K562 (cell line): Measurements from ENCODE around the gene IGIP. TPM values are rescaled to one million over a fixed set of nuclear protein-coding genes. Genes with fewer than 3 reads are reported as not detected.

Source experiments
- ATAC-seq: fragments of 200-7000 bp; cut with Tn5 transposase; 3 replicates; pipeline ENCODE4 v1.9.1; 2020; ENCODE audit warnings: moderate library complexity
- BruUV-seq: library from RNA; stranded (reverse); fragments of 400-500 nt; replicated peaks from 2 replicates; lab custom pipeline; 2021; lab: Mats Ljungman, UMichigan
- CTCF ChIA-PET: fragments of 300-600 bp; formaldehyde crosslinking; extraction: SDS; loops from one replicate; lab custom pipeline; 2021; ENCODE audit warnings: low intra/inter-chr PET ratio; lab: Yijun Ruan, JAX
- POLR2A ChIA-PET: fragments of 300-600, 350-650 bp; sonication (Branson Sonifier 250); formaldehyde crosslinking; extraction: SDS; loops from one replicate; lab custom pipeline; 2021; ENCODE audit warnings: antibody characterized with exemption, inconsistent platforms; lab: Yijun Ruan, JAX
- DNase-seq, 4 experiments: peaks; one replicate each; pipeline versions ENCODE4 v3.0.0 to v3.0.0-alpha.2; 2011 to 2018; ENCODE audit warnings: low spot score in 3 of 4, mixed read lengths in 3 of 4; ENCODE audit errors: extremely low read depth in 1 of 4
- FAIRE-seq: peaks from 2 replicates; lab custom pipeline; 2011; peaks lifted over from hg19 to GRCh38; lab: Jason Lieb, UNC
- H2AFZ ChIP-seq: 2 replicates; pipeline ENCODE4 v1.6.0; 2011; ENCODE audit warnings: low read depth, low read length, control low read depth, inconsistent platforms
- H3K27ac ChIP-seq: fragments of 200-600 bp; 3 replicates; pipeline ENCODE4 v1.8.0; 2011; ENCODE audit warnings: low read depth, mild to moderate bottlenecking, control low read depth, inconsistent platforms, low read length, moderate library complexity, mixed read lengths; ENCODE audit errors: extremely low read depth
- H3K27me3 ChIP-seq, 2 experiments: fragments of 300-600 bp in 1 of 2; 2 replicates in 1 of 2; 3 replicates in 1 of 2; pipeline versions ENCODE4 v1.6.0 to v1.8.0; 2011; ENCODE audit warnings: inconsistent platforms in 2 of 2, low read length in 2 of 2, mild to moderate bottlenecking in 1 of 2, mixed read lengths in 1 of 2, moderate library complexity in 1 of 2; ENCODE audit not compliant: control insufficient read depth in 2 of 2, insufficient read depth in 2 of 2
- H3K36me3 ChIP-seq: fragments of 300-600 bp; 3 replicates; pipeline ENCODE4 v1.8.0; 2011; ENCODE audit warnings: mild to moderate bottlenecking, low read length, inconsistent platforms; ENCODE audit not compliant: control insufficient read depth, insufficient read depth
- H3K4me1 ChIP-seq, 2 experiments: fragments of 200-600 bp in 1 of 2; replicated peaks in 1 of 2; 2 replicates in 1 of 2; 3 replicates in 1 of 2; pipeline versions ENCODE4 v1.5.1 to v1.8.0; 2011; ENCODE audit warnings: inconsistent platforms in 2 of 2, low read length in 2 of 2, mild to moderate bottlenecking in 1 of 2, mixed read lengths in 1 of 2, moderate library complexity in 1 of 2; ENCODE audit not compliant: control insufficient read depth in 2 of 2, insufficient read depth in 2 of 2
- H3K4me2 ChIP-seq: 2 replicates; pipeline ENCODE4 v1.6.1; 2011; ENCODE audit warnings: low read length, control low read depth, inconsistent platforms, mixed read lengths; ENCODE audit not compliant: insufficient read depth
- H3K4me3 ChIP-seq: fragments of 200-600 bp; sonication (generic), shearing (Covaris generic); 2 replicates; pipeline ENCODE4 v1.5.1; 2016; ENCODE audit warnings: control low read depth, inconsistent platforms
- H3K79me2 ChIP-seq: fragments of 200-600 bp; 3 replicates; pipeline ENCODE4 v1.8.0; 2011; ENCODE audit warnings: low read length, inconsistent platforms; ENCODE audit not compliant: control insufficient read depth, insufficient read depth
- H3K9ac ChIP-seq, 2 experiments: 2 replicates each; pipeline versions ENCODE4 v1.6.0 to v1.6.1; 2011; ENCODE audit warnings: low read depth in 2 of 2, low read length in 2 of 2, control low read depth in 1 of 2, inconsistent platforms in 1 of 2, mild to moderate bottlenecking in 1 of 2, mixed read lengths in 1 of 2; ENCODE audit not compliant: insufficient read depth in 1 of 2
- H3K9me1 ChIP-seq: one replicate; pipeline ENCODE4 v1.6.0; 2011; ENCODE audit warnings: inconsistent platforms, mild to moderate bottlenecking, low read length, moderate library complexity; ENCODE audit not compliant: control insufficient read depth, insufficient read depth
- H3K9me3 ChIP-seq: replicated peaks from 2 replicates; pipeline ENCODE4 v1.5.1; 2011; ENCODE audit warnings: low read depth, low read length, inconsistent platforms; ENCODE audit not compliant: control insufficient read depth, insufficient read depth
- H4K20me1 ChIP-seq: replicated peaks from 2 replicates; pipeline ENCODE4 v1.6.1; 2011; ENCODE audit warnings: low read length, inconsistent platforms, mixed read lengths; ENCODE audit not compliant: control insufficient read depth, insufficient read depth
- HDAC2 ChIP-seq: fragments of 450-650 bp; IDR thresholded peaks from 2 replicates; pipeline ENCODE4 v1.6.1; 2016; ENCODE audit warnings: mild to moderate bottlenecking
- MED1 ChIP-seq: sonication (generic); formaldehyde crosslinking; IDR thresholded peaks from 2 replicates; pipeline ENCODE4 v1.8.1; 2023; ENCODE audit warnings: missing genetic modification reagents, borderline replicate concordance
- NR4A1 ChIP-seq, 2 experiments: fragments of 250-450 bp in 1 of 2; fragments of 450-650 bp in 1 of 2; sonication (Bioruptor Pico) in 1 of 2; IDR thresholded peaks; 2 replicates each; pipeline versions ENCODE4 v1.4.0 to v1.6.1; 2016 to 2020; ENCODE audit warnings: mild to moderate bottlenecking in 2 of 2, missing compliant biosample characterization in 1 of 2, missing genetic modification characterization in 1 of 2, moderate library complexity in 1 of 2
- SAFB ChIP-seq: fragments of 200-400 bp; formaldehyde crosslinking; IDR thresholded peaks from 2 replicates; pipeline ENCODE4 v1.6.1; 2017; ENCODE audit warnings: low read depth, low read length, borderline replicate concordance
- SPI1 ChIP-seq: IDR thresholded peaks from 2 replicates; pipeline ENCODE4 v1.6.1; 2011; ENCODE audit warnings: low read depth, low read length, control low read depth, borderline replicate concordance
- STAG1 ChIP-seq: sonication (generic); formaldehyde crosslinking; IDR thresholded peaks from 2 replicates; pipeline ENCODE4 v1.5.0; 2020; ENCODE audit warnings: missing genetic modification reagents, borderline replicate concordance
- THAP7 ChIP-seq: fragments of 250-450 bp; sonication (Bioruptor Pico); IDR thresholded peaks from 2 replicates; pipeline ENCODE4 v1.5.0; 2021
- ZNF740 ChIP-seq, 3 experiments: fragments of 200-800 bp in 1 of 3; sonication (Bioruptor generic) in 1 of 3; sonication (generic) in 1 of 3; formaldehyde crosslinking in 1 of 3; IDR thresholded peaks; 2 replicates each; pipeline versions ENCODE4 v1.6.1 to v1.8.0; 2016 to 2022; ENCODE audit warnings: mild to moderate bottlenecking in 2 of 3, missing compliant biosample characterization in 2 of 3, missing genetic modification characterization in 2 of 3, missing genetic modification reagents in 1 of 3
- WGBS: fragments of 100-300 bp; shearing (Covaris generic); methylation state at CpG from one replicate; pipeline ENCODE4 v1.1.6; 2016; ENCODE audit warnings: low coverage, mixed read lengths; ENCODE audit not compliant: insufficient coverage; ENCODE audit errors: missing lambda C conversion rate; 5-methylcytosine and 5-hydroxymethylcytosine counted together
- in situ Hi-C: fragments of 300-500 bp; cut with MboI; formaldehyde crosslinking; loops from 4 replicates; pipeline ENCODE4 v1.15.0; 2018; ENCODE audit warnings: inconsistent platforms, mixed read lengths
- intact Hi-C: fragments of 100-400 bp; cut with micrococcal nuclease; formaldehyde crosslinking; loops from 2 replicates; pipeline ENCODE4 v1.14.2; 2022
- polyA plus RNA-seq, 8 experiments: library from polyadenylated mRNA; depleted of rRNA in 4 of 8; stranded (reverse) in 5 of 8; unstranded in 3 of 8; fragments of >200 nt; fragmentation: Nextera tagmentation in 2 of 8; fragmentation: Illumina TruSeq in 1 of 8; extraction: Ambion mirVana in 2 of 8; extraction: Trizol in 1 of 8; gene quantifications; 2 replicates each; pipeline versions ENCODE4 v1.2.1 to v1.2.3, GENCODE V29; 2011 to 2014; ENCODE audit warnings: inconsistent platforms in 1 of 8, missing spikeins in 1 of 8
- total RNA-seq, 7 experiments: library from RNA; depleted of rRNA in 6 of 7; stranded (reverse); fragments of >200 nt in 6 of 7; fragmentation: Illumina TruSeq in 2 of 7; extraction: Trizol in 2 of 7; gene quantifications; 2 replicates each; pipeline versions ENCODE4 v1.2.1 to v1.2.3, GENCODE V29; 2011 to 2021; ENCODE audit warnings: low replicate concordance in 1 of 7
- TF ChIP-seq, protein P1 (sequence below): IDR thresholded peaks from 2 replicates; pipeline ENCODE4 v1.6.1; 2016; ENCODE audit warnings: missing genetic modification characterization, missing compliant biosample characterization
- TF ChIP-seq, protein P2 (sequence below): fragments of 250-450 bp; sonication (Bioruptor Pico); IDR thresholded peaks from 2 replicates; pipeline ENCODE4 v1.9.0; 2021; ENCODE audit warnings: mild to moderate bottlenecking
- TF ChIP-seq, protein P3 (sequence below), 2 experiments: fragments of 450-650 bp; IDR thresholded peaks; 2 replicates each; pipeline ENCODE4 v1.6.1; 2016

IGIP gene
- total and polyA plus RNA-seq, 9 of the 15 experiments (the other 6 are each of a cell fraction or from before 2014, with no cell fraction given), result 0.52 to 1.6 (median 1.2) TPM

DNA sequence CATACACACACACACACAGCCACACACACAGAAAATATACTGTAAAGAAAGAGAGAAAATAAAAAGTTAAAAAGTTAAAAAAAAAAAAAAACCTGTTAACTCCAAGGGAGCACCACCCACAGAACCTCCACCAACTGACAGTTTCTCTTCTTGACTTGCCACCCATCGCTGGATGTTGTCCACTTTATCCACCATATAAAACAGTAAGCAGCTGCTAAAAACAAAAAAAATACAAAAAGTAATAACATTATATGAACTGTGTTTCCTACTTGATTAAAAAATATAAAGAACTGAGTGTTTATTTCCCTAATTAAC lies 10.6 kb upstream of the IGIP start:
- ATAC-seq, result no peak
- Histone ChIP-seq H3K4me3 (peak overlapping the region; percentile 65), H3K79me2 (peaks cover 76% of the 10 kb centered on the region), H3K9me1 (no peaks in the 10 kb centered on the region), H2AFZ (no peak overlapping the region), H3K9me3 (no peaks in the 10 kb centered on the region), H3K27me3 (no peaks in the 10 kb centered on the region), H3K4me2 (peak overlapping the region; percentile 96), H3K36me3 (no peaks in the 10 kb centered on the region; the same call in 2 of the 3 replicates), H4K20me1 (peaks cover 6% of the 10 kb centered on the region; the same call in 1 of the 2 replicates), H3K27ac (no peak overlapping the region), H3K9ac (peak overlapping the region; percentile 74 to 94), H3K4me1 (peaks cover 28 to 30% of the 10 kb centered on the region in 2 experiments)
- POLR2A ChIA-PET, result interaction anchor here (0.6 to 1.9 kb wide), 3 partner anchors 9 to 463 kb away, joined by 3 to 6 read pairs (median 3); no protein-coding TSS in a partner anchor
- BruUV-seq, result no TSS peak
- intact Hi-C loops (loop anchor here (10.0 kb wide), 2 partner anchors 600 to 1500 kb away; partner anchors contain the start of gene DIAPH1), in situ Hi-C loops (no loop called here)
- no peak for DNase-seq
- peak; percentile 51 for FAIRE-seq
- CTCF ChIA-PET, result no interaction called here
- WGBS, result 0% methylated on average over 1 of the region's 1 CpG
- TF ChIP-seq SAFB (no peak), MED1 (CRISPR knock-in tag) (no peak), NR4A1 (CRISPR knock-in tag; IDR thresholded peaks at IDR 0.05) (no peak), NR4A1 (tag; IDR thresholded peaks at IDR 0.05) (no peak), THAP7 (CRISPR knock-in tag) (no peak), ZNF740 (CRISPR knock-in tag; IDR thresholded peaks at IDR 0.05) (no peak), ZNF740 (tag; IDR thresholded peaks at IDR 0.05) (no peak), HDAC2 (0 out of 2 replicates have a peak, but pooled peaks have one; percentile 1), SPI1 (no peak), STAG1 (CRISPR knock-in tag) (no peak)
- TF ChIP-seq, protein P1, sequence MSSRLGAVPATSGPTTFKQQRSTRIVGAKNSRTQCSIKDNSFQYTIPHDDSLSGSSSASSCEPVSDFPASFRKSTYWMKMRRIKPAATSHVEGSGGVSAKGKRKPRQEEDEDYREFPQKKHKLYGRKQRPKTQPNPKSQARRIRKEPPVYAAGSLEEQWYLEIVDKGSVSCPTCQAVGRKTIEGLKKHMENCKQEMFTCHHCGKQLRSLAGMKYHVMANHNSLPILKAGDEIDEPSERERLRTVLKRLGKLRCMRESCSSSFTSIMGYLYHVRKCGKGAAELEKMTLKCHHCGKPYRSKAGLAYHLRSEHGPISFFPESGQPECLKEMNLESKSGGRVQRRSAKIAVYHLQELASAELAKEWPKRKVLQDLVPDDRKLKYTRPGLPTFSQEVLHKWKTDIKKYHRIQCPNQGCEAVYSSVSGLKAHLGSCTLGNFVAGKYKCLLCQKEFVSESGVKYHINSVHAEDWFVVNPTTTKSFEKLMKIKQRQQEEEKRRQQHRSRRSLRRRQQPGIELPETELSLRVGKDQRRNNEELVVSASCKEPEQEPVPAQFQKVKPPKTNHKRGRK (tag), result 0 out of 2 replicates have a peak, but pooled peaks have one; percentile 12
- TF ChIP-seq, protein P2, sequence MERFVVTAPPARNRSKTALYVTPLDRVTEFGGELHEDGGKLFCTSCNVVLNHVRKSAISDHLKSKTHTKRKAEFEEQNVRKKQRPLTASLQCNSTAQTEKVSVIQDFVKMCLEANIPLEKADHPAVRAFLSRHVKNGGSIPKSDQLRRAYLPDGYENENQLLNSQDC, result no peak
- TF ChIP-seq, protein P3, sequence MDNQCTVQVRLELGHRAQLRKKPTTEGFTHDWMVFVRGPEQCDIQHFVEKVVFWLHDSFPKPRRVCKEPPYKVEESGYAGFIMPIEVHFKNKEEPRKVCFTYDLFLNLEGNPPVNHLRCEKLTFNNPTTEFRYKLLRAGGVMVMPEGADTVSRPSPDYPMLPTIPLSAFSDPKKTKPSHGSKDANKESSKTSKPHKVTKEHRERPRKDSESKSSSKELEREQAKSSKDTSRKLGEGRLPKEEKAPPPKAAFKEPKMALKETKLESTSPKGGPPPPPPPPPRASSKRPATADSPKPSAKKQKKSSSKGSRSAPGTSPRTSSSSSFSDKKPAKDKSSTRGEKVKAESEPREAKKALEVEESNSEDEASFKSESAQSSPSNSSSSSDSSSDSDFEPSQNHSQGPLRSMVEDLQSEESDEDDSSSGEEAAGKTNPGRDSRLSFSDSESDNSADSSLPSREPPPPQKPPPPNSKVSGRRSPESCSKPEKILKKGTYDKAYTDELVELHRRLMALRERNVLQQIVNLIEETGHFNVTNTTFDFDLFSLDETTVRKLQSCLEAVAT (IDR thresholded peaks at IDR 0.05), result peak in 1 of 2 experiments; percentile 19; a peak in 1 of 4 replicates
